Stimulated activated CD4-positive, alpha-beta T cell treated with anti-CD3 and anti-CD28 coated beads, Interleukin-4, amount 100 ng/mL, for 24 hours (primary cell): Measurements from ENCODE around the gene MAPK7.
"Not testable (repeated sequence)": the region's sequence is repeated elsewhere in the genome, so short reads cannot be mapped to it uniquely, and the experiment has no call there.

Experiments
- DNase-seq: peaks from one replicate; pipeline ENCODE4 v3.0.0-alpha.2; 2020

MAPK7 gene

GRCh38 chr17:19343671-19344151 lies 34.6 kb upstream of the MAPK7 start:
- DNase-seq, result no peak

GRCh38 chr17:19344311-19345066 lies 33.8 kb upstream of the MAPK7 start:
- DNase-seq, result no peak

GRCh38 chr17:19345067-19345460 lies 33.2 kb upstream of the MAPK7 start:
- DNase-seq, result no peak

- no peak for DNase-seq
These were observed 32.6 kb upstream of the MAPK7 start for GRCh38 chr17:19345486-19346350.

- DNase-seq, result no peak
These were observed 31.7 kb upstream of the MAPK7 start for GRCh38 chr17:19346351-19347255.

- no peak for DNase-seq
These were observed 30.8 kb upstream of the MAPK7 start for GRCh38 chr17:19347323-19348080.

- no peak for DNase-seq
These were observed 30.1 kb upstream of the MAPK7 start for GRCh38 chr17:19348081-19348650.

GRCh38 chr17:19348806-19349205 lies 29.5 kb upstream of the MAPK7 start:
- no peak for DNase-seq

GRCh38 chr17:19353401-19353800 lies 24.9 kb upstream of the MAPK7 start:
- not testable (repeated sequence) for DNase-seq

- no peak for DNase-seq
These were observed 23.6 kb upstream of the MAPK7 start for GRCh38 chr17:19354748-19355147.

- no peak for DNase-seq
These were observed 20.9 kb upstream of the MAPK7 start for GRCh38 chr17:19357351-19357750.

- no peak for DNase-seq
These were observed 20.5 kb upstream of the MAPK7 start for GRCh38 chr17:19357761-19358160.

- DNase-seq, result no peak
These were observed 19.1 kb upstream of the MAPK7 start for GRCh38 chr17:19359151-19359550.

GRCh38 chr17:19359856-19360255 lies 18.4 kb upstream of the MAPK7 start:
- no peak for DNase-seq

- DNase-seq, result no peak
These were observed 17.5 kb upstream of the MAPK7 start for GRCh38 chr17:19360772-19361171.

- DNase-seq, result no peak
These were observed 17.0 kb upstream of the MAPK7 start for GRCh38 chr17:19361326-19361725.

GRCh38 chr17:19361944-19362276 lies 16.4 kb upstream of the MAPK7 start:
- DNase-seq, result no peak

GRCh38 chr17:19362277-19363113 lies 15.8 kb upstream of the MAPK7 start, which contains the start of gene B9D1:
TSS of gene B9D1 (minus strand) at chr17:19362723. CDS start at chr17:19362569, 154 bp downstream.
- DNase-seq, result peak; percentile 93

GRCh38 chr17:19363114-19363438 lies 15.2 kb upstream of the MAPK7 start:
- no peak for DNase-seq

GRCh38 chr17:19363460-19364035 lies 14.8 kb upstream of the MAPK7 start:
- DNase-seq, result no peak
